Activated CD8-positive, alpha-beta T cell treated with anti-CD3 and anti-CD28 coated beads for 36 hours (primary cell): ENCODE measurements around the gene GALNT14. TPM values are rescaled to one million over a fixed set of nuclear protein-coding genes. Genes with fewer than 3 reads are reported as not detected.

Source experiments
- ATAC-seq: fragments of 200-7000 bp; cut with Tn5 transposase; one replicate; pipeline ENCODE4 v1.10.0; 2021; ENCODE audit warnings: mild to moderate bottlenecking, moderate library complexity
- CTCF ChIA-PET: fragments of 350-600 bp; sonication (Branson Sonifier 250); formaldehyde crosslinking; loops from one replicate; lab custom pipeline; 2021; ENCODE audit warnings: antibody characterized with exemption; lab: Charles Lee
- POLR2A ChIA-PET: fragments of 350-600 bp; sonication (Branson Sonifier 250); formaldehyde crosslinking; loops from one replicate; lab custom pipeline; 2021; ENCODE audit warnings: antibody characterized with exemption; lab: Charles Lee
- DNase-seq: peaks from one replicate; pipeline ENCODE4 v3.0.0-alpha.2; 2020
- H3K27ac Mint-ChIP-seq: one replicate; pipeline ENCODE4 v1.8.0; 2021; ENCODE audit warnings: mild to moderate bottlenecking, mixed read lengths
- H3K27me3 Mint-ChIP-seq: one replicate; pipeline ENCODE4 v1.8.0; 2021; ENCODE audit warnings: mixed read lengths
- H3K36me3 Mint-ChIP-seq: one replicate; pipeline ENCODE4 v1.8.0; 2021; ENCODE audit warnings: low read depth, mixed read lengths
- H3K4me1 Mint-ChIP-seq: one replicate; pipeline ENCODE4 v1.8.0; 2021; ENCODE audit warnings: low read depth, mixed read lengths
- H3K4me3 Mint-ChIP-seq: one replicate; pipeline ENCODE4 v1.8.0; 2021; ENCODE audit warnings: mild to moderate bottlenecking, moderate library complexity, mixed read lengths
- H3K9me3 Mint-ChIP-seq: one replicate; pipeline ENCODE4 v1.8.0; 2021; ENCODE audit warnings: mixed read lengths
- CTCF ChIP-seq: fragments of 200-600 bp; IDR thresholded peaks from one replicate; pipeline ENCODE4 v1.8.0; 2022; ENCODE audit warnings: antibody characterized with exemption, mild to moderate bottlenecking
- intact Hi-C: fragments of 100-400 bp; cut with micrococcal nuclease; formaldehyde crosslinking; loops from one replicate; pipeline ENCODE4 v1.10.0; 2022
- total RNA-seq, 2 experiments: library from RNA; stranded (reverse); gene quantifications; one replicate each; pipeline ENCODE4 v1.2.3, GENCODE V29; 2021

Gene GALNT14
- total RNA-seq, 2 experiments from 2014 or later = 1.1 to 1.9 TPM

DNA sequence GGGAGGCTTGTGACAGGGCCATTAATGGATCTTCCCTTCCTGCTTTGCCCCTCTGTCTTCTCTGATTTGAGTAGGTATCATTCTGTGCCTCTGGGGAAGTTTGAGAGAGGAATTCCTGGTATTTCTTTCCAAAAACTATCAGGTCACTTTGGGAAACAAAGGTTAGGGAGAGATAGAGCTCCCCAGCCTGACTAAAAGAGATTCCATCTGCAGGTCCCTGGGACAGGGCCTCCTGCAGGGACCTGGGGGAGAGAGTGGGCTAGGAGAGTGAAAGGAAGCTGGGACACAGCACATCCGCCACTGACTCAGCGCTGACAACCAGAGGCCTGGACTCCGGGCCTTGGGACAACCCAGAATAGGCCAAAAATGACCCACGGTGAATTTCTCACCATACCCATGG is 6.4 kb downstream of the GALNT14 start:
- ChIA-PET POLR2A (no interaction called here), CTCF (interaction anchor here (0.9 kb wide), 1 partner anchor 269 kb away, joined by 3 read pairs; no protein-coding TSS in a partner anchor)
- no peak overlapping the region for H3K27ac Mint-ChIP-seq
- intact Hi-C loops = no loop called here
- no peak for DNase-seq
- no peaks in the 10 kb centered on the region for H3K9me3 Mint-ChIP-seq
- no peak overlapping the region for H3K4me3 Mint-ChIP-seq
- H3K4me1 Mint-ChIP-seq = peaks cover 2% of the 10 kb centered on the region
- ATAC-seq = no peak
- TF ChIP-seq CTCF = no peak
- H3K27me3 Mint-ChIP-seq = peaks cover 31% of the 10 kb centered on the region
- no peaks in the 10 kb centered on the region for H3K36me3 Mint-ChIP-seq

DNA sequence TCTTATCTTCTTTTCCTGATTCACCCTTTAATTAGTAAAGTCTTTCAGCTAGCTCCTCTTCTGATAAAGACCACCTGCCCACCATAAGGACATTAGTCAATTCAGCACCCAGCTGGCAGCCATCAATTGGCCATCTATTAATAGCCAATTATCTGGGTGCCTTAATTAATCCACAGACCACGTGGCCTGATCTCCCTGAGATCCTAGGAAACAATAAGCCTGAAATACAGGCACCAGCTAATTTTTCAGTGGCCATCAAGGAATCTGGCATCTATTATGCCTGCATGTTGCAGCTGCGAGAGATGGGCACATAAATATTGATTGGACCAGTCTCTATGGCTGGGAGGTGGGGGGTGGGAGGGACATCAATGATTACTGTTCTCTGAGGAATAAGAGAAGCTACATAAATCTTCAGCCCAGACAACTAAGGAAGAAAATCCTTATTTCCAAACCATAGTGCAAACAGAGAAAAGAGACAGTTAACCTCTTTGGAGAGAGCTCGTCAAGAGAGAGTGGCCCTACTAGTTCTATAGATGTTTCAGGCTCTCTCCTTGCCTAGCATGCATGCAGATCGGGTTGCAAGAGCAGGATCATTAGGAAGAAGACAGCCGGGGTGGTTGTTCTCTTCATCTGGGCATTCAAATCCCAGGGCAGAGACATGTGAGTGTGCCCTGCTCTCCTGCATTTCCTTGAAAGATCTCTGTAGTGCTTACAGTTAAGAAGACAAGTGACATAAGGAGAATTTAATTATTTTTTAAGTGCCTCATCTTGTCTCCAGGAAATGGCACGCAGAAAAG is 8.7 kb downstream of the GALNT14 start:
- ATAC-seq = no peak
- CTCF ChIA-PET = interaction anchor here (0.9 kb wide), 2 partner anchors 10 to 40 kb away, joined by 3 read pairs; no protein-coding TSS in a partner anchor
- Mint-ChIP-seq H3K4me3 (no peak overlapping the region), H3K4me1 (no peaks in the 10 kb centered on the region), H3K27me3 (peaks cover 9% of the 10 kb centered on the region), H3K36me3 (no peaks in the 10 kb centered on the region), H3K9me3 (no peaks in the 10 kb centered on the region), H3K27ac (no peak overlapping the region)
- POLR2A ChIA-PET = no interaction called here
- no peak for TF ChIP-seq CTCF
- DNase-seq = no peak
- intact Hi-C loops = no loop called here

GRCh38 chr2:31127931-31128330 is 10.3 kb downstream of the GALNT14 start:
- DNase-seq (no peak), ATAC-seq (no peak)
- Mint-ChIP-seq H3K4me3 (no peak overlapping the region), H3K4me1 (no peaks in the 10 kb centered on the region), H3K27me3 (peaks cover 2% of the 10 kb centered on the region), H3K9me3 (no peaks in the 10 kb centered on the region), H3K27ac (no peak overlapping the region), H3K36me3 (no peaks in the 10 kb centered on the region)
- POLR2A ChIA-PET = no interaction called here
- CTCF ChIA-PET = no interaction called here
- no peak for TF ChIP-seq CTCF
- intact Hi-C loops = no loop called here

DNA sequence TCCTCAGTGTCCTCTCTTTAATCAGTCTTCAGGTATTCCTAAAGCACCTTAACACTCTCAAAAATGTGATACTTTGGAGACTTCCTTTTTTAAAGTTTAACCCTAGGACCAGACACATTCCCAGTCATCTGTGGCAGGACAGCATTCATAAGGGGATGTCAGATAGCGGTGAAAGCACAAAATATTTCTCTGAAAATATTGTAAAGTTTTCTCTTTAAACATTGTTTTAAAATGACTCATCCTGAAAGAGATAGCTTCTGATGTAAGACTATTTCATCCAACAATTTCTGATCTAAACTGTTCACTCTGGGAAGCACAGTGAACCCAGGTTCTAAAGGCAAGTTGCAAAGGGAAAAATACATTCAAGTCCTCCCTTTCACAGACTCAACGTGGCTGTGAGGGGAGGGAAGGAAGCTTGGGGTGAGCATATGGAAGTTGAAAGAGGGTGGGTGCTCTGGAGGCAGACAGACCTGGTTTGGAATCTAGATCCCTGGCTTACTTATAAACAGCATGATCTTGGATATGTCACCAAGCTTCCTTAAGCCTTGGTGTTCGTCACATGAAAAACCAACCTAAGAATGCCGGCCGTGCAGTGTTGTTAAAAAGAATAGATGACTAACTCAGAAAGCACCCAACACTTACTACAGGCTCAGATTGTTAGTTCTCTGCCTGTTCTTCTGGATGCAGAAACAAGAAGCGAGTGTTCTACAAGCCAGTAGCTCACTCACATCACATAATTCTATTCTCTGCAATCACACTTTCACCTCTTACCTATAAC is 12.1 kb downstream of the GALNT14 start:
- no peak for ATAC-seq
- H3K36me3 Mint-ChIP-seq = no peaks in the 10 kb centered on the region

More for the DNA sequence above, 12.1 kb downstream of the GALNT14 start:
- Mint-ChIP-seq H3K9me3 (no peaks in the 10 kb centered on the region), H3K27ac (no peak overlapping the region), H3K27me3 (no peaks in the 10 kb centered on the region), H3K4me1 (no peaks in the 10 kb centered on the region), H3K4me3 (no peak overlapping the region)
- intact Hi-C loops = no loop called here
- ChIA-PET POLR2A (no interaction called here), CTCF (no interaction called here)
- TF ChIP-seq CTCF = no peak
- no peak for DNase-seq
